Endothelial cell (in vitro differentiated cells): ENCODE data around the gene CLUH. TPM values are rescaled to one million over a fixed set of nuclear protein-coding genes. Genes with fewer than 3 reads are reported as not detected.
"Not testable (repeated sequence)": the region's sequence is repeated elsewhere in the genome, so short reads cannot be mapped to it uniquely, and the experiment has no call there.

Experiments
- DNase-seq: peaks from one replicate; pipeline ENCODE4 v3.0.0; 2021; ENCODE audit warnings: low spot score
- H3K27ac Mint-ChIP-seq: one replicate; pipeline ENCODE4 v1.8.0; 2021; ENCODE audit warnings: mixed read lengths, inconsistent platforms; ENCODE audit not compliant: unreplicated experiment
- H3K27me3 Mint-ChIP-seq: one replicate; pipeline ENCODE4 v1.8.0; 2021; ENCODE audit warnings: mild to moderate bottlenecking, moderate library complexity, mixed read lengths, inconsistent platforms; ENCODE audit not compliant: unreplicated experiment
- H3K36me3 Mint-ChIP-seq: one replicate; pipeline ENCODE4 v1.8.0; 2021; ENCODE audit warnings: mild to moderate bottlenecking, low read depth, mixed read lengths, inconsistent platforms; ENCODE audit not compliant: unreplicated experiment
- H3K4me1 Mint-ChIP-seq: one replicate; pipeline ENCODE4 v1.8.0; 2021; ENCODE audit warnings: mild to moderate bottlenecking, mixed read lengths, inconsistent platforms; ENCODE audit not compliant: unreplicated experiment
- H3K4me3 Mint-ChIP-seq: one replicate; pipeline ENCODE4 v1.8.0; 2021; ENCODE audit warnings: mild to moderate bottlenecking, mixed read lengths, inconsistent platforms; ENCODE audit not compliant: unreplicated experiment
- H3K9me3 Mint-ChIP-seq: one replicate; pipeline ENCODE4 v1.8.0; 2021; ENCODE audit warnings: mixed read lengths, inconsistent platforms; ENCODE audit not compliant: unreplicated experiment
- CTCF ChIP-seq: fragments of 200-600 bp; sonication (generic); IDR thresholded peaks from one replicate; pipeline ENCODE4 v1.5.0; 2021; ENCODE audit warnings: antibody characterized with exemption; ENCODE audit not compliant: unreplicated experiment
- total RNA-seq: library from RNA; stranded (reverse); fragmentation: NEBNext Ultra II Directional; extraction: Animal tissue kit (Norgen Biotek cat#: 25700); gene quantifications from one replicate; pipeline ENCODE4 v1.2.1, GENCODE V29; 2021; ENCODE audit not compliant: unreplicated experiment

The CLUH gene
- total RNA-seq, 1 donor from 2014 or later: 45.9 TPM

GRCh38 chr17:2672026-2672425, 39.5 kb downstream of the CLUH start:
- H3K27me3 Mint-ChIP-seq: no peaks in the 10 kb centered on the region
- no peaks in the 10 kb centered on the region for H3K9me3 Mint-ChIP-seq
- H3K36me3 Mint-ChIP-seq: peaks cover 30% of the 10 kb centered on the region
- no peak overlapping the region for H3K27ac Mint-ChIP-seq
- no peak for DNase-seq
- peaks cover 9% of the 10 kb centered on the region for H3K4me1 Mint-ChIP-seq
- H3K4me3 Mint-ChIP-seq: no peak overlapping the region
- no peak for TF ChIP-seq CTCF

GRCh38 chr17:2660410-2660809, 51.2 kb downstream of the CLUH start:
- H3K4me3 Mint-ChIP-seq: peak overlapping the region; percentile 8
- not testable (repeated sequence) for H3K4me1 Mint-ChIP-seq, DNase-seq, H3K27me3 Mint-ChIP-seq, H3K9me3 Mint-ChIP-seq
- peaks cover 12% of the 10 kb centered on the region for H3K36me3 Mint-ChIP-seq
- H3K27ac Mint-ChIP-seq: peak overlapping the region; percentile 41

GRCh38 chr17:2659337-2659736, 52.2 kb downstream of the CLUH start:
- H3K4me1 Mint-ChIP-seq, H3K4me3 Mint-ChIP-seq, H3K27me3 Mint-ChIP-seq, H3K27ac Mint-ChIP-seq, H3K9me3 Mint-ChIP-seq, DNase-seq: not testable (repeated sequence)
- H3K36me3 Mint-ChIP-seq: peaks cover 13% of the 10 kb centered on the region

- Mint-ChIP-seq H3K36me3 (peaks cover 21% of the 10 kb centered on the region), H3K27ac (no peak overlapping the region)
These were observed 55.3 kb downstream of the CLUH start for GRCh38 chr17:2656283-2656682.

GRCh38 chr17:2655546-2655945, 56.0 kb downstream of the CLUH start:
- no peak for DNase-seq
- H3K27me3 Mint-ChIP-seq: peaks cover 6% of the 10 kb centered on the region
- H3K4me3 Mint-ChIP-seq: no peak overlapping the region
- TF ChIP-seq CTCF: no peak
- H3K27ac Mint-ChIP-seq: peak overlapping the region; percentile 82
- peaks cover 26% of the 10 kb centered on the region for H3K36me3 Mint-ChIP-seq
- no peaks in the 10 kb centered on the region for H3K9me3 Mint-ChIP-seq
- peaks cover 8% of the 10 kb centered on the region for H3K4me1 Mint-ChIP-seq

More at GRCh38 chr17:2656283-2656682, 55.3 kb downstream of the CLUH start:
- Mint-ChIP-seq H3K27me3 (peaks cover 6% of the 10 kb centered on the region), H3K9me3 (no peaks in the 10 kb centered on the region), H3K4me1 (peaks cover 8% of the 10 kb centered on the region), H3K4me3 (no peak overlapping the region)
- no peak for DNase-seq
- TF ChIP-seq CTCF: no peak

- H3K27me3 Mint-ChIP-seq, H3K9me3 Mint-ChIP-seq, H3K4me3 Mint-ChIP-seq, DNase-seq, H3K4me1 Mint-ChIP-seq, H3K27ac Mint-ChIP-seq: not testable (repeated sequence)
- H3K36me3 Mint-ChIP-seq: peaks cover 20% of the 10 kb centered on the region
These were observed 58.7 kb downstream of the CLUH start for GRCh38 chr17:2652911-2653310.
